Measurements from ENCODE around the gene ACOT11.

The ACOT11 gene

DNA sequence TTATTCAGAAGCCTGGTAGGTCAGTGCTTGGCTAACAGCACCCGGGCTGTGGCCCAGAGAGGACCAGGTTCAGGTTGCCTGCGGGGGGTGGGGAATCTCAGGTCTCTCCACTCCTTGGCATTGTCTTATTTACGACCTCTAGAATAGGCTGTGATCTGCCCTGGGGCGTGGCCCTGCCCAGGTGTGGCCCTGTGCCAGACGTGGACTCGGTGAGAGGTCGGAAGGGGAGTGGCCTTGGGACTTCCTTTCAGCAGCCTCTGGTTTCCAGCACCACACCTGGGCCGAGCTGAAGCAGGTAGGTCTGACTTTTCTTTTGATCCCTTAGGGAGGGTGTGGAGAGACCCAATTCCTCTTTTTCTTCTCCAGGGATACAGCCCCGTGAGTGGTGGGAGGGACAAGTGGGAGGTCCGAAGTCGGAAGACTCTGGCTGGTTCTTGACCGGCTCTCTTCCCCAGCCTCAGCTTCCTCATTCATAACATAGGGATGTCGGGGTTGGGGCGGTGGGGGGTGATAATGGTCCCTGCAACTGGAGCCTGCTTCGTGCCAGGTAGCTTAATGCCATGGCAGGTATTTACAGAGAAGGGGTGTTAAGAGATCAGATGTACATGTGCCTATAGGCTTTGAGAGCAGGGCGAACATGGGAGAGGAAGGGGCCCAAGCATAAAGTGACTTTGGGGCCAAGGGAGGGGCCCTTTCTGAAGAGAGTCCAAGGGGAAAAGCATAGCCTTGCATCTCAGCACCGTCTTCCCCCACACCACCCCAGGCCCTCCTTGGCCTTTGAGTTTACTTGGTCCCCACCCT is 16.5 kb downstream of the ACOT11 start:
- DNase-seq (ENCODE audit: low spot score): no peak

DNA sequence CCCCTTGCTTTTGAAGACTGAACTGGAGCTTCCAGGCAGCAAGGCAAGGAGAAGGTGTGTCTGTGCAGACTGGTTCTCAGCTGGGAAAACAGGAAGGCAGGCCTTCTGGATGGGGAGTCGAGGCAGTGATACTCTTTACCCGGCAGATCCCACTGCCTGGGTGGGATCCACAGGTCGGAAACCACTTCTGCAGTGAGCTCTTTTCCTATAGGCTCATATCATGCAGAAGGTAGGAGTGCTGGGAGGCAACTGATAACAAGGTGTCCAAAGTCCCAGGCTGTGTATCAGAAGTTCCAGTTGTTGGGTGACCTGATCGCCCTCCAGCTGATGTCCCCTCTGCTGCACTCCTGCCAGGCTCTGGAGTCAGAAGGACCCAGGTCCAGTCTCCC is 17.1 kb downstream of the ACOT11 start:
- DNase-seq (ENCODE audit: low spot score): no peak

DNA sequence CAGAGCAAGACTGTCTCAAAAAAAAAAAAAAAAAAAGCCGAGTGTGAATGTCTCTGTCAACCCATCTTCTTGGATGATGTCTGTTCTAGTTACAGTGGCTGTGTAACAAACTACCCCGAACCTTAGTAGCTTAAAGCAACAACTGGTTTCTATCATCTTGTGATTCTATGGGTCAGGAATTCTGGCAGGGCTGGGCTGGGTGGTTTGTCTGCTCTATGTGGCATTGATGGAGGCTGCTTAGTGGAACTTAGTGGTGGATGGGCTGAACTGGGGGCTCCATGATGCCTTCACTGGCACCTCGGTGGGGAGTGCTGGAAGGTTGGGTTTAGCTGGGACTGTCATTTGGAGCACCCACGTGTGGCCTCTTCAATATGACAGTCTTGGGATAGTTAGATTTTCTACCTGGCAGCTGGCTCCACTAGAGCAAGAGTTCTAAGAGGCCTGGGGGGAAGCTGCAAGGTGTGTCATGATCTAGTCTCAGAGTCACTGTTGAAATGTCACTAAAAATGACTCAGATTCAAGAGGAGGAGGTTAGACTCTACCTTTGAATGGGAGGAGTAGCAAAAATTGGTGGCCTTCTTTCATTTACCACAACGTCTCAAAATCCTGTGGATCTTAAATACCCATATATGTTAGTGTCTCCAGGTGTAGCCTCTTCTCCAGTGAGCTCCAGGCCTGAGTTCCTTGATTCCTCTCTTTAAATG is 18.6 kb downstream of the ACOT11 start:
- no peak for DNase-seq (ENCODE audit: low spot score)

DNA sequence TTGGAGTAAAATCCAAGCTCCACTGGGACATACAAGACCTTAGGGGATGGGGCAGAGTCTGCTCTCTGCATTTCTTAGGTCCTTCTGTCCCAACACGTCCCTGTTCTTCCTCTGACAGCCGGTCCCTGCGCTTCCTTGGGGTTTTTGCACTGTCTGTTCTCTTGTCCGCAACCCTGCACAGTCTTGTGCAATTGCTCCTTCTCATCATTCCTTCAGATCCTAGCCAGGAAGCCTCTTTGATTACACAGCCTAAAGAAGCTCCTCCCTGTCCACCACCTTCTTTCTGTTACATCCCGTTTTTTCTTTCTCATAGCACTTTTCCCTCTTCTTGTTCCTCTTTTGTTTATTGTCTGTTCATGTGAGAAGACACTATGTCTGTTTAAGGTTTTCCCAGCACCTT is 19.9 kb downstream of the ACOT11 start:
- no peak for DNase-seq (ENCODE audit: low spot score)

DNA sequence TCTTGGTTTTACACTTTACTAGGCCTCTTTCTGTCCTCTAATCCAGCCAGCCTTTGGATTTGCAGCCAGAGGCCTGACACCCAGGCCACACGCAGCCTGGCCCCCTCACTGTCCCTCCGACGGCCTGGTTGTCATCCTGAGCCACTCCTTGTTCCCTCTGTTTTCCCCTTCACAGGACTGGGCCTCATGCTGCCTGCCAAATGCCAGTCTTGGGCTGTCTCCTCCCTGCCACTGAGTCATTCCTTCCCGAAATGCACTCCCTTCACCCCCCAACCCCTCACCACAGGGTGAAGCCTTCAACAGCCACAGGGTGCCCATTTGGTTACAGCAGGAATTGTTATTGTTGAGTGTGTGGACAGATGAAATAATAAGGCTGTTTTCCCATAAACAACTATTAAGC is 21.3 kb downstream of the ACOT11 start:
- DNase-seq (ENCODE audit: low spot score): no peak

DNA sequence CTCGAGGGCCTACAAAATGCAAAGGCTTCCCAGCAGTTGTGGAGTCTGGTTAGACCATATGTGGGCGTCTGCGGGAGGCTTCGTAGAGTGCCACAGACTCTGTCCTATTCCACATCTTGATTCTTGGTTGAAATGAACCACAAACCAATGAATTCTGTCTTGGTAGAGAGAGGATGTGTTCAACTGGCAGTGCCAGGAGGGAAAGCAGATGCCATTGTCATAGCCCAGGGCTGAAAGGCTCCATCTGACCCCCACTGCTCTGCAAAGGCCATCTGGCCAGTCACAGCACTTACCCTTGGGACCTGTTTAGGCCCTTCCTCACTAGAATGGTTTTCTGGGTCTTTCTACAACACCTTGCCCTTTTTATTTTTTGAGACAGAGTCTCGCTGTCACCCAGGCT is 22.1 kb downstream of the ACOT11 start:
- DNase-seq (ENCODE audit: low spot score): no peak

DNA sequence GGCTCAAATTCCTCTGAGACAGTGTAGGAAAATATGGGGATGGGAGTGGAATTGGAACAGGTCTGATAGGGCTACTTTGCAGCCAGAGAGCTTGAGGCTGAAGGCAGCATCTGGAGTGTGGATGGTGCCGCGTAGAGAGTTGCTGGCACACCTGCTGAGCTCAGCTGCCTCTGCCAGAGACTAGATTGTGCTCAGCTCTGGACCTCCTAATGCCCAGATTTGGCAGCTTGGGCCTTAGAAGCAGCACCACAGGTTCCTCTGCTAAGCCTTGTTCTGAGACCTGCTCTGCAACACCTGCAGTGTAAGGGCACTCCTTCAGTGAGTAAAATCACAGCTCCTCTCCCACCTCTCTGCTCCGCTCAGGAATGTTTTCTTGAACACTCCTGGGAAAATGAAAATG is 23.3 kb downstream of the ACOT11 start:
- DNase-seq (ENCODE audit: low spot score): no peak

DNA sequence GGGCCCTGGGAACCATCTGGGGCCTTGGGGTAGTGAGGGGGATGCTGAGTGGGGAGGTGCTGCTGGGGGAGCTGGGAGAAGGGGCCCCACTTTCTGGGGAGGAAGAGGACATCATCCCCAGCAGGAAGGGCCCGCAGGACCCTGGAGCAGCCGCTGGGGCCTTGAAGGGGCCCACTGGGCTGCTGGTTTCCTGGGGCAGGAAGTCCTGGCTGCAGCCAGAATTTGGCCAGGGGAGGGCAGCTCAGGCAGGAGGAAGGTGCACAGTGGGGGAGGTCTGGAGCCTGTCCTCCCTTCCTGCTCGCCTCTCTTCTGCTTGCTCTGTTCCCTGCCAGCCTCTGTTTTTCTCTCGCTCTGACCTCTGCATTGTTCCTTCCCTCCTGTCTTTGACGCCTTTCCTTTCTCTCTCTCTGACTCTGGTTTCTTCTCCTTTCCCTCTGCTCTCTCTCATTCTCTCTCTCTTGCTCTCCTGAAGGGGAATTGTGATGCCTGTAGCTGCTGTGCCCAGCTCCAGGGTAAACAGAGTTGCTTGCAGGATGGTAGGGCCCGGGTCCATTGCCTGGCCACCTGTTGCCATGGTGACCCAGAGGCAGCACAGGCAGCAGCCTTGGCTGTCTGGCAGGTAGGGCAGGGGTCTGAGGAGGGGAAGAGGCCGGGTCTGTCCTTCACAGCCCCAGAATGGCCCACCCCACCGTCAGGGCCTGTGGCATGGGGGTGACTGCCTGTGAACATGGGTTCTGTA is 23.9 kb downstream of the ACOT11 start:
- no peak for DNase-seq (ENCODE audit: low spot score)

DNA sequence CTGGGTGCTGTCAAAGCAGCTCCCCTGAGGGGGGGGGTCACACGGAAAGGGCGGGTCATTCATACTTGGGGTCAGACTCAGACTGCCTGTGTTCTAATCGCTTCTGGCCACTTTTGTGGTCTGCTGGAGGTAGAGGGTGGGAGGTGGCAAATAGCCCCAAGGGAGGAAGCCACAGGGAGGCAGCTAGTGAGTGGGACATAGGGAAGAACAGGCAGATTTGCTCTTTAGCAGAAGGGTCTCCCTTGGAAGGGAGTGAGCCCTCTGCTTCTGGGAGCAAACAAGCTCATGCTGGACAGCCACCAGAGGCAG is 24.5 kb downstream of the ACOT11 start:
- no peak for DNase-seq (ENCODE audit: low spot score)

DNA sequence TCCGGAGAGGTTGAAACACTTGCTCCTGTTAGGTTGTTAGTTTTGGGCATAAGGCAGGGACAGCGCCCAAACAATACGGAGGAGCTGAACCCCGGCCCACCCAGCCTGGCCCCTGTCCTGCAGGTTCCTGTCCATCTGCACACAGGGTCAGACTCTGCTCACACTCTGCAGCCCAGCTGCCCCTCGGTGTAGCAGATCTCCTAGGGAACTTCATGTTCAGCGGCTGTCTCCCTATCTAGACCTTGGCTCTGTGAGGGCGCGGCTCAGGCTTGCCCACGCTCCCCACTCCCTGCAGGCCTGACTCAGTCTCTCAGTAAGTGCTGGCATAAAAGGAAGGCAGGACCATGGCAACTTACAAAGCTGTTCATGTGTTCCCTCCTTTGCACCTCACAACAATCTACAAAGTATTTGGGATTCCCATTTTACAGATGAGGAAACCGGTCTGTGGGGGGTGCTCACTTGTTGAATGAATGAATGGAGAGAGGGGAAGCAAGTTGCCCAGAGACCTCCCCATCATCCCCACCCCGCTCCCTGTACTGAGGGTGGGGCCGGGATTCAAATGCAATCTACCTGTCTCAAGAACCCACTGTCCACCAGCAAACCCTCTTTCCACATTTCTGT is 26.2 kb downstream of the ACOT11 start:
- DNase-seq (ENCODE audit: low spot score): no peak

DNA sequence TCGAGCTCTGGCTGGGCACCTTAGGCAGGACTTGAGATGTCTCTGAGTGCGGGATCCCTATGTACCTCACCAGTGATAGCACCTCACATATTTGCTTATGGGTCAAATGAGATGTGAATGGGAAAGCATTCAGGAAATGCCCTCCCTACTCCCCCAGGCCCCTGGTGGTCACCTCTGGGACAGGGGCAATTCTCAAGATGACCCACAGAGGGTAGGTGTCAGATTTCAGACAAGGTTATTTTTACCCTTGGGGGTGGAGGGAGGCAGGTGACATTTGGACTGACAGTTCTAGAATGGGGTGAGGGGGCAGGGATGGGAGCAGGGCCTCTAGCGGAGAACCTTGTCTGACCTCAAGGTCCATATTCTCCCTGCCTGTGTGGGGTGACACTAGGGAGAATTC is 27.1 kb downstream of the ACOT11 start:
- no peak for DNase-seq (ENCODE audit: low spot score)

DNA sequence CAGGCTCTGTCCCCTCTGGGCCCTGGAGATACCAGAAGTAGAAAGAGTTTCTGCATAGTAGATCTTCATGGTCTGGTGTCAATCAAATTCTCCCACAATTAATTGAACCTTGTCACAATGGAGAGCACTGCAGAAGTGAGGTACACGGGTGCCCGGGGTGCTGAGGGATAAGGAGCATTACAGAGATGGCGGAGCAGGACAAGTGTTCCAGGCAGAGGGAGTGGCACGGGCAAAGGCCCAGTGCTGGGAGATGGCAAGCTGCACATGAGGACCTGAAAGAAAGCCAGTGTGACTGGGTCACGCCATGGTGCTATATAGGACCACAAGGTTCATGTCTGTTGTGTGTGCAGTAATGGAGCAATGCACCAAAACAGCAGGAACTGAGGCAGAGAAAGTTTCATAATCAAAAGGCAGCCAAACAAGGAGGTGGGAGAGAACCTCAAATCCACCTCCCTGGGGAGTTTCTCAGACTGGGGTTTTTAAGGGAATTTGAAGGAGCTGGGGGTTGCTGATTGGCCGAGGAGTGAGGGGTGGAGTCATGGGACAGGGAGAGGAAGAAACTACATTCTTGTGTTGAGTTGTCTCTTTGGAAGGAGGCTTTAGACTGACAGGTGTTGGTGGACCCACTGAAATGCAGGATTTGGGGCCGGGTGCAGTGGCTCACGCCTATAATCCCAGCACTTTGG is 27.7 kb downstream of the ACOT11 start:
- no peak for DNase-seq (ENCODE audit: low spot score)

DNA sequence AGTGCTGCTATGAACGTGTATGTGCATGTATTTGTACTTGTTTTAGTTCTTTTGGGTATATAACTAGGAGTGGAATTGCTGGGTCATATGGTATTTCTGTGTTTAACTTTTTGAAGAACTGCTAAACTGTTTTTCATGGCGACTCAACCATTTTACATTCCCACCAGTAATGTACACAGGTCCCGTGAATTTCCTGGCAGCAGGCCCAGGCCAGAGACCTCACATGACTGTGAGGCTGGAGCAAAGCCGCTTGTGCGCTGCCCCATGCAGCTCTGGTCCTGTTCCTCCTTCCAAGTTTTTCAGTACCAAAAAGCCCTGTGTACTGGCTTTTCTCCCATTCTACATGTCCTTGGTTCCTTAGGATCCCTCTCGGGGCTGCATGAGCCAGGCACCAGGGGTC is 29.6 kb downstream of the ACOT11 start:
- no peak for DNase-seq (ENCODE audit: low spot score)

DNA sequence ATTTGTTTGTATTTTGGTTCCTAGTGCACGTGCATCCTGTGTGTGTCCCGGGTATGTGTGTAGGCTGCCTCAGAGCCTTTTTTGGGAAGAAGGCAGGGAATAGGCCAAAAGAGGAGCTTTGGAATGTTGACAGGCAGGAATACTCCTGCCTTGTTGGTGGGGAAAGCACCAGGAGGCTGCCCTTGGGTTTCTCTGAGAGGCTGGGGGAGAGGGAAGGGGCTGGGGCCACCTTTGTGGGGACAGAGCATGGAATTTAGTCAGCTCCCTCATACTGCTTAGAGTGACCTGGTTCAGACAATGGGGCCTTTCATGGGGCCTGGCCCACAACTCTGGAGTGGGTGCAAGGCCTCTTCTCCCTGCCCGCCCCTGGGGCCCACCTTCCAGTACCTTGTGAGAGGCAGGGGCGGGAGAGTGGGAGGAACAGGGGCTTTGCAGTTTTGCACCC is 31.3 kb downstream of the ACOT11 start:
- DNase-seq (ENCODE audit: low spot score): no peak

DNA sequence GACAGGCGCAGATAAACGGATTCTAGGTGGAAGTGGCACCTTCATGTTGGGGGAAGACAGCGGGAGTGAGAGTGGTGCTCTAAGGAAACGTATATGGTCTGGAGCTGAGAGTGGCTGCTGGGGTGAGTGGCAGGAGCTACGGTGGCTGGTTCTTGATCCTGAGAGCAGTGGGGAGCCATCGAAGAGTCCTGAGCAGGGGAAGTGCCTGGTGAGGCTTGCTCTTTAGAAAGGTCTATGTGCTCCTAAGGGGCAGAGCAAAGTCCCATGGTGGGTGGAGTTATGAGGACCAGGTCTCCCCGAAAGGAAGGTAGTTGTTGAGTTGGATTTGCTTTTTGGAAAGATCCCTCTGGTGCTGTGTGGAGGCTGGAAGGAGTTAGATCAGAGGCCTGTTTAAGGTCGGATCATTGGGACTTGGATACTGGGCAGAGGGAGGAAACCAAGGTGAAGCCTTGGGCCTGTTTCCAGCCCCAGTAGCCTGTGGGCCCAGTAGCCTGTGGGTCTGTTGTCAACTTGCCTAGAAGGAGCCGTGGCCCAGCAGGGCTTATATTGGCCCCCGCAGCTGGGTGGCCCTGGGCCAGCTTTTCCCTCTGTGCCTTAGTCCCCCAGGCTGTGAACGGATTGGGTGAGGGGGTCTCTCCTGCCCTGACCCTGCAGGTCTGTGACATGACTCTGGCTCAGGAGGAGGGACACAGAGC is 33.0 kb downstream of the ACOT11 start:
- DNase-seq (ENCODE audit: low spot score): no peak

DNA sequence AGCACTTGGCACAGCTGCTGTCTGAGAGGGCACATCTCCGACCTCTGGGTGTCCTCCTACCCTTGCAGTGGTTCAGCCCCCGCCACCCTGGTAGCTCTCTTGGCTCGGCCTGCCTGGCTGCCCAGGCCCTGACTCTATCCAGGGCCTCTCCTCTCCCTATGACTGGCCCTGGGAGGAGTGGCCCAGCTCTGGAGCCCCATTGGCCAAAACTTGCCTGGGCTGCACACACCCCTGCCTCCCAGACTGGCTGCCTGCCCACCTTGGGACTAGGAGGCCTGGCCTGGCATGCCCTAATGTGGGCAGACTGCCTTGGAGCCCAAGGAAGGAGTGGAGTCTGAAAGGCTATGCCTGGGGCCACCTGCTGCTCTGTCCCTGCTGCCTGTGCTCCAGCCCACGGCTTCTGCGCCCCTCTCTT is 33.6 kb downstream of the ACOT11 start:
- peak; percentile 83 for DNase-seq (ENCODE audit: low spot score)

DNA sequence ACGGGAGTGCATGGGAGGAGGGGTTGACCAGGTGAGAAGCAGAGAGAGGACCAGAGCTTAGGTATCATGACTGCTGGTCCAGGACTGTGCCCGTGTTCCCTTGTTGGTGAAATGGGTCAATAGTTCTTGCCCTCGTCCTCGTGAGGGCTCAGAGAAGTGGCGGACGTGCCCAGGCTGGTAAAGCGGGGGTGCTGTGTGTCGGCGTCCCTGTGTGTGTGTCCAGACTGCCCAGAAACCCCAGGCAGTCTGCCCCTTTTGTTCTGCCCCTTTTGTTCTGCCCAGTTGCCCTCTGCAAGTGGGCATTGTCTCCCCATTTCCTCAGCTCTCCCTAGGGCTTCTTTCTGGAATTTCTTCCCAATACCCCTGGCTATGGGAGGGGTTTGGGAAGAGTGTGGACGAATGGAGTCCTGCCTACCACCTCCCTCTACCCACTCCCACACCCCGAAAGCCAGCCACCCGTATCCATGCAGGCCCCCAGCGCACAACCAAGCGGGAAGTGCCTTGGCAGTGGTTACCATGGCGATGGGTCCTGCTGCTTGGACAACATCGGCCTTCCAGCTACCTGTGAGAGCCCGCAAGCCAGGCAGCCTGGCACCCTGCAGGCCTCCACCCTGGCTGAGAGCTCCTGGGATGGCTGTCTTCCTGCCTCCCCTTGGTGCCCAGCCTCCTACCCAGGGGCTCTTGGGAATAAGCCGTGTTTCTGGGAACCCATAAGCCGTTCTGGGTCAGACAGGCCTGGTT is 34.7 kb downstream of the ACOT11 start:
- no peak for DNase-seq (ENCODE audit: low spot score)

DNA sequence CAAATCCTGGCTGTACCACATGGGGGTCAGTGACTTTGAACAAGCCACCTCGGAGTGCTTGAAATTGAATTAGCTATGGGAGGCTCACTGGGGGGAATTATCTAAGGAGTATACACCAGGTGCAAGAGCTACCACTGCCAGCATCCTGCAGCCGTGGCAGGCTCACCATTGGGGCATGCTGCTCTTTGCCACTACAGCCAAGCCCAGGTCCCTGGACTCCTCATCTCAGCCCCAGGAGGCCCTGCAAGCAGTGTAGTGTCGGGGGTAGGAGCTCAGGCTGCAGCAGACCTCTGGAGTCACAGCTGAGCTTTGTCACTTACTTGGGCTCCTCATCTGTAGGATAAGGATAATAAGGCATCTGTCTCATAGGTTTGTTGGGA is 35.3 kb downstream of the ACOT11 start:
- DNase-seq (ENCODE audit: low spot score): no peak

DNA sequence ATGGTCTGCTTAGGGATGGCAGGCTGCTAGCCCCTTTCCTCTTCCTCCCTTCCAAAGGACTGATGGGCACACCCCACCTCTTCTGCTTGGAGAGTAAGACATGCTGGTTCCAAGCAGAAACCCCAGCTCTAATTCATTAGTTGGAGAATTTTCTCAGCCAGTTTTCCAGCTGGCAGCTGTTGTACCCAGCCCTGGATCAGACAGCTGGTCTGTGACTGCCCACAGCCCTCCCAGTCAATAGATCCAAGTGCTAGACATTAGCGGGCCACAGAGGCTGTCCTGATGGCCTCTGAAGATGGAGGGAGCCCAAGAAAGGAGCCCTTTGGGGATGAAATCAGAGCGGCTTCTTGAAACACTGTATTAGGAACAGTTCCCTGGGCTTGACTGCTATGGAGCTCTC is 35.8 kb downstream of the ACOT11 start:
- DNase-seq (ENCODE audit: low spot score): no peak

DNA sequence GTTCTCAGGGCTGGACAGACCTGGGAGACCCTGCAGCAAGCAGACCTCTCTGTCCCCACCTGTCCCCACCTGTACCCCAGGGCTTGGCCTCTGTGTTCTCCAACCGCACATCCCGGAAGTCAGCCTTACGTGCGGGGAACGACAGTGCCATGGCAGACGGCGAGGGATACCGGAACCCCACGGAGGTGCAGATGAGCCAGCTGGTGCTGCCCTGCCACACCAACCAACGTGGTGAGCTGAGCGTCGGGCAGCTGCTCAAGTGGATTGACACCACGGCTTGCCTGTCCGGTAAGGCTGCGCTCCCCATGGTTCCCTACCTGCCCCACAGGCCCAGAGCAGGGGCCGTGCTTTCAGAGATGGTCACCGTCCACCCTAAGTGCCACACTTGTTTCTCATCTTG is 36.5 kb downstream of the ACOT11 start:
- no peak for DNase-seq (ENCODE audit: low spot score)
